DND-41 (cell line): Measurements from ENCODE around the gene TAF9.

Experiments used
- ATAC-seq: fragments of 200-7000 bp; cut with Tn5 transposase; 3 replicates; pipeline ENCODE4 v1.9.1; 2021; ENCODE audit warnings: low read depth; ENCODE audit not compliant: insufficient read depth
- DNase-seq: peaks from one replicate; pipeline ENCODE4 v3.0.0-alpha.2; 2020
- H2AFZ ChIP-seq: 2 replicates; pipeline ENCODE4 v1.6.0; 2012; ENCODE audit warnings: low read depth, low read length
- H3K27ac ChIP-seq: 2 replicates; pipeline ENCODE4 v1.5.1; 2012; ENCODE audit warnings: low read length, inconsistent platforms
- H3K27me3 ChIP-seq: fragments of 200-600 bp; sonication (generic); 2 replicates; pipeline ENCODE4 v1.6.0; 2012; ENCODE audit warnings: low read length, mild to moderate bottlenecking, inconsistent platforms; ENCODE audit not compliant: insufficient read depth, poor library complexity
- H3K36me3 ChIP-seq: 2 replicates; pipeline ENCODE4 v1.5.1; 2012; ENCODE audit warnings: low read length, inconsistent platforms; ENCODE audit not compliant: insufficient read depth
- H3K4me1 ChIP-seq: 2 replicates; pipeline ENCODE4 v1.5.1; 2012; ENCODE audit warnings: mild to moderate bottlenecking, low read length; ENCODE audit not compliant: insufficient read depth
- H3K4me2 ChIP-seq: 2 replicates; pipeline ENCODE4 v1.6.0; 2012; ENCODE audit warnings: mild to moderate bottlenecking, moderate library complexity, low read length, inconsistent platforms; ENCODE audit not compliant: insufficient read depth
- H3K4me3 ChIP-seq, 2 experiments: fragments of 200-600 bp in 1 of 2; shearing (Covaris generic) in 1 of 2; 2 replicates each; pipeline ENCODE4 v1.5.1; 2012 to 2016; ENCODE audit warnings: inconsistent platforms in 2 of 2, low read length in 2 of 2, mild to moderate bottlenecking in 2 of 2, low read depth in 1 of 2, moderate library complexity in 1 of 2
- H3K79me2 ChIP-seq: 2 replicates; pipeline ENCODE4 v1.6.0; 2012; ENCODE audit warnings: low read length, inconsistent platforms; ENCODE audit not compliant: insufficient read depth
- H3K9ac ChIP-seq: 2 replicates; pipeline ENCODE4 v1.6.0; 2012; ENCODE audit warnings: low read depth, mild to moderate bottlenecking, inconsistent platforms, low read length, moderate library complexity
- H3K9me3 ChIP-seq: 2 replicates; pipeline ENCODE4 v1.5.1; 2012; ENCODE audit warnings: low read length, moderate library complexity, mild to moderate bottlenecking, inconsistent platforms; ENCODE audit not compliant: insufficient read depth, severe bottlenecking
- H4K20me1 ChIP-seq: 2 replicates; pipeline ENCODE4 v1.6.0; 2012; ENCODE audit warnings: low read length; ENCODE audit not compliant: insufficient read depth
- EZH2 ChIP-seq: IDR thresholded peaks from 3 replicates; pipeline ENCODE4 v1.6.1; 2012; ENCODE audit warnings: borderline replicate concordance, low read depth, mild to moderate bottlenecking, moderate library complexity, low read length, inconsistent platforms; ENCODE audit not compliant: severe bottlenecking
- TF ChIP-seq, protein P1 (sequence below): IDR thresholded peaks from 2 replicates; pipeline ENCODE4 v1.5.1; 2012; ENCODE audit warnings: borderline replicate concordance, low read length, moderate library complexity, mild to moderate bottlenecking; ENCODE audit not compliant: poor library complexity, severe bottlenecking; ENCODE audit errors: extremely low read depth

Gene TAF9, protein sequence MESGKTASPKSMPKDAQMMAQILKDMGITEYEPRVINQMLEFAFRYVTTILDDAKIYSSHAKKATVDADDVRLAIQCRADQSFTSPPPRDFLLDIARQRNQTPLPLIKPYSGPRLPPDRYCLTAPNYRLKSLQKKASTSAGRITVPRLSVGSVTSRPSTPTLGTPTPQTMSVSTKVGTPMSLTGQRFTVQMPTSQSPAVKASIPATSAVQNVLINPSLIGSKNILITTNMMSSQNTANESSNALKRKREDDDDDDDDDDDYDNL

DNA sequence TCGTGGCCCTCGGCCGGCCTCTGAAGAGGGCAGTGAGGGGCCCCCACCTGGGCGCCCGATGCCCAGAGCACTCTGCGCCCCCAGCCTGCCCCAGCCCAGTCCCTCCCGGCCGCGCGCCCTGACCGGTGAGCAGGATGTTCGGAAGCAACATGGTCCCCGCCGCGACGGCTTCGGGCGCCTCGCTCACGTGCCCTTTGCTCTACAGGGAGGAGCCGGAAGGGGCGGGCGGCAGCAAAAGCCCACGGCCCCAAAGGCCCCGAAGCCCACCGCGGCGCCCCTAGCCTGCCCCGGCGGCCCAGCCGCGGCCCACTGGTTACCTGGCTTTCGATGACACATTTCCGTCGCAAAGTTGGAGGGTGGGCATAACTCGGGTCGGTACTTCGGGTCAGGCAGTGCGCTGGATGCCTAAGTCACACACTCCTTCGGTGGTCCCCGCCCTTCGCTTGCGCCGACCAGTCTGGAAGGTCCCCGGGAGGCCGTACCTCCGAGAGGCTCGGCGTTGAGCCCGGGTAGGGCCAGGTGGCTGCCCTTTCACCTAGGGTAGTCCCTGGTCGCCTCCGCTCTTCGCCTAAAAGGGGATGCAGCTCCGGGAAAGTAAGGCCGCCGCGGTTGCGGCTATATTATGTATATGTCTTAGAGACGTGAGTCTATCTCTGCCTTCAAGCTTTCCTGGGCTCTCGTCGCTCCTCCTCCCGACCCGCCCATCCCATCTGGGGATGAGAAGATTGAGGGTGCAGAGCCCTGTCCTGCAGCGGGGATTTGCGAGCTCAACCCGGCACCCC, at the start of gene TAF9, which contains the start of the genes AK6 and RAD17:
TSS of gene TAF9 (minus strand) at position 181 of the 782 bp plus-strand sequence. CDS start 3,783 bp downstream, outside the sequence.
TSS of gene AK6 (minus strand) at position 181 of the 782 bp plus-strand sequence. CDS start at position 151, 30 bp downstream.
TSS of gene RAD17 (plus strand) at position 479 of the 782 bp plus-strand sequence. CDS start 2,391 bp downstream, outside the sequence.
- Histone ChIP-seq H3K4me2 (peak within 1 kb of the TSS; percentile 66), H4K20me1 (peaks cover 28% of the 10 kb centered on the region; the same call in 1 of the 2 replicates), H3K4me3 (peak within 1 kb of the TSS; percentile 86 to 94), H3K9me3 (no peaks in the 10 kb centered on the region), H3K79me2 (peaks cover 85% of the 10 kb centered on the region), H3K4me1 (peaks cover 51% of the 10 kb centered on the region), H2AFZ (peak within 1 kb of the TSS; percentile 89), H3K9ac (peak within 1 kb of the TSS; percentile 84), H3K36me3 (peaks cover 34% of the 10 kb centered on the region), H3K27me3 (no peaks in the 10 kb centered on the region), H3K27ac (peak within 1 kb of the TSS; percentile 96)
- TF ChIP-seq, protein P1, sequence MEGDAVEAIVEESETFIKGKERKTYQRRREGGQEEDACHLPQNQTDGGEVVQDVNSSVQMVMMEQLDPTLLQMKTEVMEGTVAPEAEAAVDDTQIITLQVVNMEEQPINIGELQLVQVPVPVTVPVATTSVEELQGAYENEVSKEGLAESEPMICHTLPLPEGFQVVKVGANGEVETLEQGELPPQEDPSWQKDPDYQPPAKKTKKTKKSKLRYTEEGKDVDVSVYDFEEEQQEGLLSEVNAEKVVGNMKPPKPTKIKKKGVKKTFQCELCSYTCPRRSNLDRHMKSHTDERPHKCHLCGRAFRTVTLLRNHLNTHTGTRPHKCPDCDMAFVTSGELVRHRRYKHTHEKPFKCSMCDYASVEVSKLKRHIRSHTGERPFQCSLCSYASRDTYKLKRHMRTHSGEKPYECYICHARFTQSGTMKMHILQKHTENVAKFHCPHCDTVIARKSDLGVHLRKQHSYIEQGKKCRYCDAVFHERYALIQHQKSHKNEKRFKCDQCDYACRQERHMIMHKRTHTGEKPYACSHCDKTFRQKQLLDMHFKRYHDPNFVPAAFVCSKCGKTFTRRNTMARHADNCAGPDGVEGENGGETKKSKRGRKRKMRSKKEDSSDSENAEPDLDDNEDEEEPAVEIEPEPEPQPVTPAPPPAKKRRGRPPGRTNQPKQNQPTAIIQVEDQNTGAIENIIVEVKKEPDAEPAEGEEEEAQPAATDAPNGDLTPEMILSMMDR = no peak
- no peak for TF ChIP-seq EZH2
- peak; percentile 88 for ATAC-seq
- DNase-seq = peak; percentile 94

DNA sequence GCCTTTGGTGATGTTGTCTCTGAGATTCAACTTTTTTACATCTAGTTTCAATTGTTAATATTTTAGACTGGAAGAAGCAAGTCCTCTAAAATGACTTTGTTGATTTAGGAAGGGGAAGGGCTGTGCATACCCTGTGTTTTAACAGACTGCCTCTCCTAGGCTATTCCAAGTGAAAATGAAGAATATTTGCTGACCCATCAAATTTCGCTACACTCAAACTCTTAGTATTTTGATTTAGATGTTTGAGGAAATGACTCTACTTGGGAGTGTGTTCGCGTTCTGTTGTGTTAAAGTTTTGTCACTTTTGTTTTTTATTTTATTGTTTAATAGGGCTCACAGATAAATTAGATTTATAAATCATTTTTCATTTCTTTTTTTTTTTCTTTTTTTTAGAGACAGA, 49.2 kb upstream of the TAF9 start:
- Histone ChIP-seq H3K4me1 (no peaks in the 10 kb centered on the region), H3K4me3 (no peak overlapping the region), H3K79me2 (no peaks in the 10 kb centered on the region), H3K9ac (no peak overlapping the region), H4K20me1 (no peaks in the 10 kb centered on the region), H3K27ac (no peak overlapping the region), H3K27me3 (no peaks in the 10 kb centered on the region), H3K9me3 (no peaks in the 10 kb centered on the region), H3K4me2 (no peak overlapping the region), H2AFZ (no peak overlapping the region), H3K36me3 (peaks cover 22% of the 10 kb centered on the region)
- TF ChIP-seq, protein P1 = no peak
- no peak for TF ChIP-seq EZH2
- no peak for ATAC-seq
- no peak for DNase-seq

DNA sequence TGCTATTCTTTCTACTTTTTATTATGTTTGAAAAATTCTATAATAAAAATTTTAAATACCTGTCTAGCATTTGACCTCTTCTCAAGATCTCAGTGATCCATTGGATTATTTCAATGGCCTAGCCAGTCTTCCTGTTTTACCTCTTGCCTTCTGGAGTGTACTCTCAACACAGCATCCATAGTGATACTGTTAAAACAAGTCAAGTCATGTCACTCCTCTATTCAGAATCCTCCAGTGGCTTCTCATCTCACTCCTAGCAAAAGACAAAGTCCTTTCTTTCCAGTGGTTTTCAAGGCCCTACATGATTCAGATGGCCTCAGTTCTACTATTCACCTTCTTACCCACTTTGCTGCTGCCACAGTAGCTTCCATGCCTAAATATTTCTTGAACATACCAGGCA, 47.4 kb upstream of the TAF9 start:
- Histone ChIP-seq H3K79me2 (no peaks in the 10 kb centered on the region), H2AFZ (no peak overlapping the region), H3K9me3 (no peaks in the 10 kb centered on the region), H3K4me2 (no peak overlapping the region), H3K9ac (no peak overlapping the region), H3K27me3 (no peaks in the 10 kb centered on the region), H3K4me3 (no peak overlapping the region), H4K20me1 (no peaks in the 10 kb centered on the region), H3K27ac (no peak overlapping the region), H3K36me3 (peaks cover 24% of the 10 kb centered on the region), H3K4me1 (no peaks in the 10 kb centered on the region)
- TF ChIP-seq EZH2 = no peak
- TF ChIP-seq, protein P1 = no peak
- ATAC-seq (no peak), DNase-seq (no peak)
